ENCODE data around the gene NUP37.

GRCh38 chr12:102064476-102064875, 55.4 kb downstream of the NUP37 start:
- TF ChIP-seq CTCF (IDR thresholded peaks at IDR 0.05) (no peak), EP300 (IDR thresholded peaks at IDR 0.05) (no peak), POLR2AphosphoS5 (IDR thresholded peaks at IDR 0.05) (no peak)
